Suprapubic skin (tissue), 3 donors: ENCODE measurements around the gene ADAMTS9.

Experiments used
- CTCF ChIP-seq, 2 donors: fragments of 200-600 bp in 1 of 2; fragments of 450-650 bp in 1 of 2; sonication (generic) in 1 of 2; IDR thresholded peaks; one replicate each; pipeline ENCODE4 v1.5.1; 2016 to 2019; ENCODE audit warnings: antibody characterized with exemption in 2 of 2, mild to moderate bottlenecking in 1 of 2, moderate library complexity in 1 of 2
- EP300 ChIP-seq: sonication (generic); formaldehyde crosslinking; IDR thresholded peaks from one replicate; pipeline ENCODE4 v1.6.1; 2017; ENCODE audit warnings: antibody characterized with exemption
- POLR2A ChIP-seq, 2 donors: fragments of 450-650 bp; IDR thresholded peaks; one replicate each; pipeline ENCODE4 v1.6.1; 2017; ENCODE audit warnings: antibody characterized with exemption in 2 of 2, mild to moderate bottlenecking in 2 of 2, moderate library complexity in 2 of 2

- TF ChIP-seq POLR2A (IDR thresholded peaks at IDR 0.05) (no peak), CTCF (IDR thresholded peaks at IDR 0.05) (no peak), EP300 (no peak)
Measured at GRCh38 chr3:64568895-64569517, 118.8 kb downstream of the ADAMTS9 start.
